GM12873 (cell line): ENCODE data around the gene NAGA.
A peak's percentile ranks its signal among the peaks of the same experiment; 100 is the strongest.

Source experiments
- TF ChIP-seq, protein P1 (sequence below): IDR thresholded peaks from 2 replicates; pipeline ENCODE4 v1.5.1; 2012; ENCODE audit warnings: low read depth, mild to moderate bottlenecking, moderate library complexity, low read length, control low read depth; ENCODE audit not compliant: insufficient read depth; ENCODE audit errors: missing control alignments

The NAGA gene

DNA sequence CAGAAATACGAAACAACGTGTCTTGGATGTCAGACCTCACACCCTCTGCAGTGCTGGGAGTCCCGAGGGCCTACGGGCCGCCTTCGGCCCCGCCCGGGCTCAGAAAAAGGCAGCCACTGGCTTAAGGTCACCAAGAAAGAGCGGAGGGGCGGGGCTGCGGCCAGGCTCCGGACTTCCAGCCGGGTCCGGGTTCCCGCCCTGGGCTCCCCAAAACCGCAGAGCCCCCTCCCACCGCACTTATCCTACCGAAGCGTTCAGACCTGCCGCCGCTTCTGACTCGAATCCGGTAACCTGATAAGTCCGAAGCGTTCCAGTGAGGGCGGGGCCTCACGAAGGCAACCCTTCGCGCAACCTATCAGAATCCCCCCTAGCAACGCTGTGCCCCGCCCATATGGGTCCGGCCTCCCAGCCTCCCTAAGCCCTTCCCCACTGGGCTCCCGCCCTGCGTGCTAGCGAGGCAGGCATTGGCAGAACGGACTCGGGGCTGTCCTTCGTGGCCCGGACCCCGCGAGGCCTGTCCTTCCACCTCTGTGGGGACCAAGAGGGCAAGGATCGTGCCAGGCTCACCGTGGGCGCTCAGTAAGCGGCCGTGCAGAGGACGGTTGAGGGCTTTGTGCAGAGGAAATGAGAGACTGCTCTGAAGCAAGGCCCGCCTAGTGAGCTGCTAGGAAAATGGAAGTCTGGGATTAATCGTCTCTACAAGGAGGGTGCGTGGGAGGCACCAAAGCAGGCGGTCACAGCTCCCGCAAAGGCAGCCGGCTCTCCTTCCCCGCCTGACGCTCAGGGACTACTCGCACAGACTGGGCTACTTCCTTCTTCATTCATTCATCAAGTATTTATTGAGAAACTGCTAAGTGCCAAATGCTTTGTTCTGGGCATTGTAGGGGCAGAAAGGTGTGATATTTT, at the start of gene NAGA:
NAGA (minus strand) TSS at position 296 of the 906 bp plus-strand sequence. CDS start 515 bp downstream, outside the sequence.
- TF ChIP-seq, protein P1, sequence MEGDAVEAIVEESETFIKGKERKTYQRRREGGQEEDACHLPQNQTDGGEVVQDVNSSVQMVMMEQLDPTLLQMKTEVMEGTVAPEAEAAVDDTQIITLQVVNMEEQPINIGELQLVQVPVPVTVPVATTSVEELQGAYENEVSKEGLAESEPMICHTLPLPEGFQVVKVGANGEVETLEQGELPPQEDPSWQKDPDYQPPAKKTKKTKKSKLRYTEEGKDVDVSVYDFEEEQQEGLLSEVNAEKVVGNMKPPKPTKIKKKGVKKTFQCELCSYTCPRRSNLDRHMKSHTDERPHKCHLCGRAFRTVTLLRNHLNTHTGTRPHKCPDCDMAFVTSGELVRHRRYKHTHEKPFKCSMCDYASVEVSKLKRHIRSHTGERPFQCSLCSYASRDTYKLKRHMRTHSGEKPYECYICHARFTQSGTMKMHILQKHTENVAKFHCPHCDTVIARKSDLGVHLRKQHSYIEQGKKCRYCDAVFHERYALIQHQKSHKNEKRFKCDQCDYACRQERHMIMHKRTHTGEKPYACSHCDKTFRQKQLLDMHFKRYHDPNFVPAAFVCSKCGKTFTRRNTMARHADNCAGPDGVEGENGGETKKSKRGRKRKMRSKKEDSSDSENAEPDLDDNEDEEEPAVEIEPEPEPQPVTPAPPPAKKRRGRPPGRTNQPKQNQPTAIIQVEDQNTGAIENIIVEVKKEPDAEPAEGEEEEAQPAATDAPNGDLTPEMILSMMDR = no peak

DNA sequence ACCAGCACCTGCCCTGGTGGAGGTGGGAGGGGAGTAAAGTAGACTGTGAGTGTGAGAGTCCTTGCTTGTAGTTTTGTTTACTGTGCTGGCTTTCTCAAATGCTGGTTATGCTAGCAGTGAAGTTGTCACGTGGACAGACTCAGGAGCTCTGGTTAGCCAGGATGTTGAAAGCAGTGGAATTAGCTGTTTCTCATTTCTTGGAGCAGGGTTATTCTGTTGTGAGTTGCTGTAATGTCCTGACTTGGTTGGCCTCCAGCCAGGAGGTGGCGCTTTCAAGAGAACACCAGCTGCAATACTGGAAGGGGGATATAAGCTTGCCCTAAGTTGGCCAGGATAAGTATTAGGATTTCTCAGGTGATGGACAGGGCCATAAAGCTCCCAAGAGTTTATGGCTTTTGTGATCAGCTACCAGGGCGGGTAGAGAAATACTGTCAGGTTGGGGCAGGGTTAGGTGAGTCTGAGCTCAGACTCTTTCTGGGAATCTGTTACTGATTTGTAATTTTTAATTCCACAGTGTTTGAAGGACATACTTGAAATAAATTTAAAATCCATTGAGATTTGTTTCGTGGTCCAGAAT, 46.3 kb upstream of the NAGA start:
- TF ChIP-seq, protein P1 = no peak

DNA sequence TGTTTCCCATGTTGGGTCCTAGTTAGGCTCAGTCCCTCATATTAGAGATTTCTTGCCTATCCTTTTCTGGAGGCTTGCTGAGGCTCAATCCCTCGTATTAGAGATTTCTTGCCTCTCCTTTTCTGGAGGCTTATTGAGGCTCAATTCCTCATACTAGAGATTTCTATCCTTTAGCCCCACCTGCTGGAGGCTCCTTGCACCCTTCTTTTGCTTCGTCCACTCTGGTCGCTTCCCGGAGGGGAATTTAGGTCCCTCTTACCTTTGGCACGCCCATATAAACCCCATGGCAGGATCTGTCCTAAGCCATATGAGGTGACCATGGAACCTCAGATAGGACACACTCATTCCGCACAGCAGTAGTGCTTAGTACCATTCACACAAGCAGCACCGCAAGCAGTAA, 44.1 kb upstream of the NAGA start:
- TF ChIP-seq, protein P1 = peak; percentile 37

DNA sequence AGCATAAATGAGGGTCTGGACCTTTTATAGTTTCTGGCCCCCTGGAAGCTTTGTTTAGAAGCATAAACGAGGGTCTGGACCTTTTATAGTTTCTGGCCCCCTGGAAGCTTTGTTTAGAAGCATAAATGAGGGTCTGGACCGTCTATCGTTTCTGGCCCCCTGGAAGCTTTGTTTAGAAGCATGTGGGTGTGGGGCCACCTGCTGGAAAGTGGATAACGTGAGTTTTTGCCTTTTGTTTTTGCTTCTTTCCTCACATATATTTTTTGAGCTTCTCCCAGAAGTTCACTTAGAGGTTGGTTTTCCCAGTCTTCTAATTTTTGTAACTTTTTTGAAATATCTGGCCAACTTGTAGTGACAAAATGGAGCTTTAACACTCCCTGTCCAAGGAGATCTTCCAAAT, 42.2 kb upstream of the NAGA start:
- TF ChIP-seq, protein P1 = peak; percentile 37

DNA sequence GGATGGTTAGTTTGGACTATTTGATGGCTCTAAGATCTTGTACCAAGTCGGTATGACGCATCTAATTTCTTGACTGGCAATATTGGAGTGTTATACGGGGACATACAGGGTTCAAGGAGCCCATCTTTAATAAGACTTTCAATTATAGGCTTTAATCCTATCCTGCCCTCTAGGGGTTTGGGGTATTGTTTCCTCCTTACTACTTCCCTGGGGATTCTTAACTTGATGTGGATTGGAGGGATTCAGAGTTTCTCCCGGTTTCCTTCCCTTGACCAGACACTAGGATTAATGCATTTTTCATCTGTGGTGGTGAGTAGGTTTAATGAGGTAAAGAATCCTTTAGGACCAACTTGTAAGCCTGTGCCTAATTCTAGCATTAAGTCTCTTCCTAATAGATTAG, 41.2 kb upstream of the NAGA start:
- TF ChIP-seq, protein P1 = no peak

DNA sequence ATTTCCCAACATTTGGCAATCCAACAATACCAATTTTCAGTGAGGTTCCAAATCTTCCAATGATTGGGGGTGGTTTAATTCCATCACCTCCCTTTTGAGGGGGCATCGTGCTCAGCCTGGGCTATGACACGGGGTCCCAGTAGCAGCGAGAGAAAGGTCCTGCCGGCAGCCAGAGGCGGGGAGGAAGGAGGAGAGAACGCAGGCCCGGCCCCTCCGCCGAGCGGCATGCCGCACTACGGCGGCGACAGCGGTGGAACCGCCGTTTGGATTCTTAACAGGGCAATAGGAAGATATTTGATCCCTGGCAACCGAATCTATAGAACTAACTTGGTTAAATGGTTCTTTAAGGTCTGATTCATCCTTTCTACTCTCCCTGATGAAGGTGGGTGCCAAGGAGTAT, 38.2 kb upstream of the NAGA start:
- TF ChIP-seq, protein P1 = no peak

DNA sequence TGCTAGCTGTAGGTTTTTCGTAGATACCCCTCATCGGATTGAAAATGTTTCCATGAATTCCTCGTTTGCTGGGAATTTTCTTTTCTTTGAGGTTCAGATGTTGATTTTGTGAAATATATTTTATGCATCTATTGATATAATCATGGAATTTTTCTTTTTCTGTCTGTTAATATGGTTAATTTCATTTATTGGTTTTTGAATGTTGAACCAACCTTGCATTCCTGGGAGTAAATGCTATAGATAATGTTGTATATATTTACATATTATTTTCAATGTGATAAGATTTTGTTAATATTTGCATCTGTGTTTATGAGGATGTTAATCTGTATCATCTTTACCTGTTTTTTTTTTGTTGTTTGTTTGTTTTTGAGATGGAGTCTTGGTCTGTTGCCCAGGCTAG, 30.6 kb upstream of the NAGA start:
- TF ChIP-seq, protein P1 = no peak
